LoVo (cell line): ENCODE data around the gene STK32B.
A peak's percentile ranks its signal among the peaks of the same experiment; 100 is the strongest.
"Not testable (repeated sequence)": the region's sequence is repeated elsewhere in the genome, so short reads cannot be mapped to it uniquely, and the experiment has no call there.

Experiments
- DNase-seq: peaks from one replicate; pipeline ENCODE4 v3.0.0-alpha.2; 2016; ENCODE audit warnings: low spot score

STK32B gene

DNA sequence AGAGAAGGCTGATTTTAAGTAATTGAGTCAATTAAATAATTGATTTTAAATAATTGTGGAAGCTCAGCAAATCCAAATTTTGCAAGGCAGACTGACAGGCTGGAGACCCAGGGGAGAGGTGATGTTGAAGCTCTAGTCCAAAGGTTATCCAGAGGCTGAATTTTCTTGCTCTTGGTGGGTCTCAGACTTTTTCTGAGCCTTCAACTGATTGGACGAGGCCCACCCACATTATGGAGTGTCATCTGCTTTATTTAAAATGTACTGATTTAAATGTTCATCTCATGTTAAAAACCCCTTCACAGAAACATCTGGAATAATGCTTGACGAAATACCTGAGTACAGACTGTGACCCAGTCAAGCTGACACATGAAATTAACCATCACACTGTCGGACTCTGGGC, 20.4 kb upstream of the STK32B start:
- DNase-seq = no peak

DNA sequence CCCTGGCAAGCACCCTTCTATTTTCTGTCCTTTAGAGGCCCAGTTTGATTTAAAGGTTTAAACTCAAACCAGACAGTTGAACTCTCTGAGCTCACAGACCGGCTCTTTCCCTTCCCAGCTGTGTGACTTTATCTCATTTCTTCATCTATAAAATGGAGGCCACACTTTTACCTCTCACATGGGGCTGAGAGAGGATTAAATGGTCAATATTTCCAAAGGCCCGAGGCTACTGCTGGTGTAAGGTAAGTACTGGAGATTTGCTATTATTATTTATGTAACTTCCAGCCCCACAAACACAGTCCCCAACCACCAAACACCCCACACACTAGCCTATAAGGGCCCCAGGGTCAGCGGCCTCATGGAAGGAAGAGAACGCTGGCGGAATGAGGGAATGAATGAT, 18.5 kb upstream of the STK32B start:
- no peak for DNase-seq

DNA sequence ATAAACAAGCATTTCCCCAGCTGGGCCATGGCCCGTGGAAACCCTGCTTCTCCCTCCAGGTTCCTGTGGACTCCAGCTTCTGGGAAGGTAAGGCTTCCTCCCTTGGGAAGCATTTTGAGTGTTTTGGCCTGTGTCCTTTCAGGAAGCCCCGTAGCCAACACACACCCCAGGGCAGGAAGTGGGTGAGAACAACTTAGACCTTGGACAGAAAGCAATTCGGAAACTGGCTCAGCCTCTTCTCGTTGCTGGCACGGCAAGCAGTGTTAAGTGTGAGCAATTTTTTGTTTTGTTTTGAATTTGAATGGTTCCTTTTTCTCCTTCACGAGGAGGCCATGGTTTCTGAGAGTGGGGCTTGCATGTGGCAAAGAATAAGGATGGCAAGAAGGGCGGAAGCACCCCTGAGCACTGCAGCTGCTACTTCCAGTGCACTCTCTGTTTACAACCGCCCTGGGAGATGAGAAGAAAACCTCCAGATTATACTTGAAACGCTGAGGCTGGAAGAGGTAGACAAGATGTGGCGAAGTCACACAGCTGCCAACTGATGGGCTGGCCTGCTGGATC, 17.9 kb upstream of the STK32B start:
- no peak for DNase-seq

DNA sequence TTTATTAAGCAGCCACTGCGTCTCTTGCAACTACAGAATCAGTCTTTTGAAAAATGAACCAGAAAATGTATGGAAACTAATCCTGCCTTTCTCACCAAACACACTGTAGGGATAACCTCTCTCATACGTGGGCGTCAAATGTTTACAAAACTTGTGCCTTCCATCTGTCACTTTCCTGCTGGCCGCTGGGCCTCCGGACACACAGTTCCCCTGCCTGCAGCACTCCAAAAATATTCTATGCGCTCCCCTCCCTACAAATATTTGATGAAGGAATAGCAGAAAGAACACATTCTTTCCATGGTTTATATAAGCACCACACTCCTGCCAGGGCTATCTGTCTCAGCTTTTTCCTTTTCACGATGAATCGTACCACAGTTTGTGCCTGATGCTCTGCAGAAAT, 17.1 kb upstream of the STK32B start:
- DNase-seq = no peak

DNA sequence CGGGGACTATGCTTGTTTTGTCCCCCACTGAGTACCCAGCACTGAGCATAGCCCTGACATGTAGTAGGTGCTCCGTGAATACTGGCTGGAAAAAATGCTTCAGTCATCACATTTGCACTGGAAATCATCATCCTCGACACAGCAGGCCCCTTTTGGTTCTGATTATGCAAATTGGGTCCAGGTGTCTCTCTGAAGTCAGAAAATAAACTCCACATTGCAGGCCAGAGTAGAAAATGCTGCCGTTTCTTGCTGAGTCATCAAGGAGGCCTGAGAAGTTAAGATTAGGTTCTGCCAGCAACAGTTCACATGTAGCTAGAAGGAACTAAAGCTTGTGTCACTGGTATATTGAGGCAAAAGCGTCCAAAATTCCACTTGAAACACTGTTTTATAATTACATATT, 15.0 kb upstream of the STK32B start:
- DNase-seq = no peak

DNA sequence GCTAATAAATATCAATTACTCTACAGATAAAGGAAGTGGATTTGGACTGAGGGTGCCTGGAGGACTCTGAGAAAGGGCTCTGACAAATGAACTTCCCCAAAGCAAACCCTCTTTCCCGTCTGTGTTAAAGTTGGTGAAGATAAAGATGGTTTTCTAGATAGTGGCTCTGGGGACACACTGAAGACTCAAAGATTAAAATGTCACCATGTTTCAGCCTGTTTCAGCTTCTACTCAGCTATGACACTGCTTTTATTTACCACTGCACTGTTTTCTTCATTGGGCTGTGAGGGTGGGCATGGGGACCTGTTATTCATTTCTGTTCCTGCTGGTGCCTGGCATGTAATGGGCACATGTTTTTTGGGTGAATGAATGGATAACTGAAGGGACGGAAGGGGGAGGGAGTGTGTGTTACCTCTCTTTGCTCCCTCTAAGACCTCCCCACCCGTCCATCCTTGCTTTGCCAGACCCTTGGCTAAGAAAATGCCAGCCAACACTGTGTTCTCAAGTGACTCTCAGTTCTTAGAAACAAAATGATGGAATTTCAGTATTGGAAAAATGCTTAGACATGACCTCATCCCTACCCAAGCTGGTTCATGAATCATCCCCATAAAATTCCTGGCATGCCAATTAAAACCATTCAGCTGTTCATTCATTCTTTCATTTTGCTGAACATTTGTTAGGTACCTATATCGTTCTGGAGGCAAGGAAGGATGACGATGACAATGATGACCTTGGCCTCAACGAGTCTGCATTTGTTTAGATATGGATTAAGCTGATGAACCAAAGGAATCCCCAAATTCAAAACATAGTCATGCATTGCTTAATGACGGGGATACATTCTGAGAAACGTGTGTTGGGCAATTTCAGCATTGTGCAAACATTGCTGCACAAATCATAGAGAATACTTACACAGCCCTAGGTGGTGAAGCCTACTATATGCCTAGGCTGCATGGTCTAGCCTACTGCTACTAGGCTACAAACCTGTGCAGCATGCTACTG, 13.4 kb upstream of the STK32B start:
- DNase-seq = peak; percentile 47

DNA sequence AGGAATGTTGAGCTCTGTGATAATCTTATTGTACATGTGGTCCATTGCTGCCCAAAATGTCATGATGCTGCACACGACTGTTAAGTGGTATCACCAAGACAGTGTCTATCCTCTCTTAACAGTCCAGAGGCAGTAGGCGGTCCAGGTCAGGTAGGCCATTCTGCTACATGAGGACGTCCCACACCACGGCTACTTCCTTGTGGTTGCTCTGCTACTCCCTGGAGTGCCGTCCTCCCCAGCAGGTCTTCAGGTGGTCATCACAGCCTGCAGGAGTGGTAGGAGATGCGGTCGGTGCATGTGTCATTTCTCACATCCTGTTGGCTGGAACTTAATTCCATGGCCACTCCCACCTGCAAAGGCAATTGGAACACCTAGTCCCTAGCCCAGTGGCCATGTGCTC, 11.5 kb upstream of the STK32B start:
- no peak for DNase-seq

DNA sequence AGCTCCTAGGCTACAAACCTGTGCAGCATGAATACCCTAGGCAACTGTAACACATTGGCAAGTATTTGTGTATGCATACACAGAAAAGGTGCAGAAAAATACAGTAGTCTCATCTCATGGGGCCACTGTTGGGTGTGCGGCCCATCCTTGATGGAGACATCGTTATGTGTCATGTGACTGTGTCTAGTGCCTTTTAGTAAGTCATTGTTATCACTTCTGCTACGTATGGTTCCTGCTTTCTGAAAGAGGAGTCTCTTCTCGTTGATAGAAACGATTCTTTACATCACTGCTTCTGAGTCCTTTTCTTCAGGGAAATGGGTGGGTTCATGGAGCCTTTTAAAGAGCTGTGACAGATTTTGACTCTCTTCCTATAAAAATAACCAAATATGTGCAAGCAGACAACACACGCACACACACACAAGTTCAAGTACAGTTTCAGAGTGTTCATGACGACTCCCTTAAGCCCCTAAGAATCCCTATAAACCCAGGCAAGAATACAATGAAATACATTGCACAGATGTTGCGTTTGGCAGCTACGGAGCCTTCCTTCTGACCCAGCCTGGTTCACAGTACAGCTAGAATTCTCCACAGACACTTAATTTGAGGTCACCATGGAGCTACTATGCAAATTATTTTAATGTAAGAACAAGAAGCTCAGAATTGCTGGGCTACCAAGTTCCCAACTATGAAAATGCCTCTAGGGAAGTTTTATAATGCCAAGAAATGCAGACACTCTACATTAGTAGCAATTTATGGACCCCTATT, 10.2 kb upstream of the STK32B start:
- no peak for DNase-seq

DNA sequence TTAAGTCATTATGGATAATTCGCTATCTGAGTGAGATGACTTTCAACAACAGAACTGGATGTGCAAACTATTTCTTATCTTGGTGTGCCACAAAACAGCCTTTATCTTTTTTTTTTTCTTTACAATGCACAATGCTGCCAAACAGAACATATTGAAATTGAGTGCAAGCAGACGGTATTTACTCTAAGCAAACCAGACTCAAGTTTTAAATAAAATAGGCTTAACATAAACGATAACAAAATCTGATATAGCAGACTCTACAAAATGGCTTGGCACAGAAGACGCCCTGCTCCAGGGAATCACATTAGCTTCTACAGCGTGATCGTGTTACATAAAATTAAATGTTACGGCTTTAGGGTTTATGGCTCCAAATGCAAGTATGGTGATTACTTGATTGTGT, 9.6 kb upstream of the STK32B start:
- DNase-seq = no peak

DNA sequence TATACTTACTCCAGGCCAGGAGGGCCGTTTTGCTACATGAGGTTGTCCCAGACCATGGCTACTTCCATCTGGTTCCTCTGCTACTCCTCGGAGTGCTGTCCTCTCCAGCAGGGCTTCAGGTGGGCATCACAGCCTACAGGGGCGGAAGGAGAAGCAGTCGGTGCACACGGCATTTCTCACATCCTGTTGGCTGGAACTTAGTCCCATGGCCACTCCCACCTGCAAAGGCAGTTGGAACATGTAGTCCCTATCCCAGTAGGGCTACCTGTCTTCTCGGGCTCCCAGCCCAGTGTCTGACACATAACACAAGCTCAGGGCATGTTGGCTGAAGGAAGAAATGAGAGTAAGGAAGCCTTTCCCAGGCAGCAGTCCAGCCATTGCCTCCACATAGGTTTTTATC, 7.7 kb upstream of the STK32B start:
- no peak for DNase-seq

DNA sequence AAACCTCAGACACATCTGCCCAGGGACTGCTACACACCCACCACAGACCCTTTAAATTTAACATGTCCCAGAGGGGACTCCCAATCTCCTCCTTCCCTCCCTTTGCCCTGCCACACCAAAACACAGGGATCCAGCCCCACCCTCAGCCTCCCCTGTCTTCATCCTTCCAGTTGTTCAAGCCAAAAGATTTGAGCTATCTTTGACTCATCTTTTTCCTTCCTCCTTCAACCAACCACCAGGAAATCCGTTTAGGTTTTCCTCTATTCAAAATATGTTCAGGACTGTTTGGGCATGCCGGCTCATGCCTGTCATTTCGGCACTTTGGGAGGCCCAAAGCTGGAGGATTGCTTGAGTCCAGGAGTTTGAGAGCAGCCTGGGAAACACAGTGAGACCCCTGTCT, 6.9 kb upstream of the STK32B start:
- no peak for DNase-seq

DNA sequence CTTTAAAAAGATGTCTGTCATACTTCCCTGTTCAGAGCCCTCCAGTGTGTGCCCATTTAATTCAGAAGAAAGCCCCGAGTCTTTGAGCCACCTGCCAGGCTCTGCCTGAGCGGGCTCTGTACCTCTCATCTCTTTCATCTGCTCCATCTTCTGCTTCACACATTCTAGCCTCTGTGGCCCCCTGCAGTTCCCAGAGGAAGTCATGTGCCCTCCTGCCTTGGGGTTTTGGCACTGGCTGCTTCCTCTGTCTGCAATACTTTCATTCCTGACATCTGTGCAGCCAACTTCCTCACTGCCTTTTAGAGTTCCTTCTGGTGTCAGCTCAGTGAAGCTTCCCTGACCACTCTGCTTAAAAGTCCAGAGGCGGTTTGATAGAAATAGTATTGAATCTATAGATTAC, 6.2 kb upstream of the STK32B start:
- no peak for DNase-seq

DNA sequence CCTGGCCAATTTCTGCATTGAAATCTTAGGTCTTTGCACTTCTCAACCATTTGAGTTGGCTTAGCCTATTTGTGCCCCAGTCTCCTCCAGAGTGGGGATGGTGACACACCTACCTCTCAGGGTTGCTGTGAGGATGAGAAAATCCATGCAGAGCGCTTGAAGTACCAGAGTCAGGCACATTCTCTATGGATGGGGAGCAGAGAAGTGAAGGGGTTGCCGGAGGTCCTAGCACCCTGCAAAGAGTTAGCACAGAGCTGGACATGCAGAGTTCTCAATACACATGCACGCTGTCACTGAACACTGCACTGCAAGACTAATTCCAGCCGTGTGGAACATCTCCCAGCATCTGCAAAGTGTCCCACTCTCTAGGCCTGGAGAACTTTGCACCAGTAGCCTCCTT, 2.6 kb upstream of the STK32B start:
- no peak for DNase-seq

DNA sequence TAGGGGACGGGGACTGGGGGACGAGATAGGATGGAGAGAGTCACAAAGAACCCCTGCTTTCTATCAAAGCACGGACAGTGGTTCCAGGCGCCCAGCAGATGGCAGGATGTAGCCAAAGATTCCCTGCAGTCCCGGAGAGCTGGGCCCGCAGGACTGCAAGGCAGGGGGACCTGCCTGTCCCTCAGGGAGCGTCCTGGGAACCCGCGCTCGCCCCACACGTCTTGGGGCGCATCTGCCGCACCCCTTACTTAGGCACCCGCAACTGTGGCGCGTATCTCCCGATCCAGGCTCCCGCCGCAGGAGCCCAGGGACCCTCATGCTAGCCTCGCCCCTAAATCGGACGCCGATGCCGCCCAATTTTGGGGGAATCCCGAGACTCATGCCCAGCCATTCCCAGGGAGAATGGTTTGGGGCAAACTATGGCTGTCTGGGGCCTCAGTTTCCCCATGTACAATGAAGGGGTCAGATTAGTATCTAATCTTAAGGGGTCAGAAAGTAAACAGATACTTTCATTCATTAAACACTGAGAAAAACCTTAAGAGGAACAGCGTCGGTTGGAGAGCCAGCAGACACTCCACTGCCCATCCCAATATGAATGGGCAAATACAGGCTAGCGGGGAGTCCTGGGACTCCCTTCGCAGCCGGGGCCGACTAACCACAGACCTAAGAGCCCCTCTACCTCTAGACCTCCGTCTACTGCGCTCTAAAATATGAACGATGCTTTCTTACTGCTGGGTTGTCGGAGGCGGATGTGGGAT, 581 bp upstream of the STK32B start:
- peak; percentile 4 for DNase-seq

DNA sequence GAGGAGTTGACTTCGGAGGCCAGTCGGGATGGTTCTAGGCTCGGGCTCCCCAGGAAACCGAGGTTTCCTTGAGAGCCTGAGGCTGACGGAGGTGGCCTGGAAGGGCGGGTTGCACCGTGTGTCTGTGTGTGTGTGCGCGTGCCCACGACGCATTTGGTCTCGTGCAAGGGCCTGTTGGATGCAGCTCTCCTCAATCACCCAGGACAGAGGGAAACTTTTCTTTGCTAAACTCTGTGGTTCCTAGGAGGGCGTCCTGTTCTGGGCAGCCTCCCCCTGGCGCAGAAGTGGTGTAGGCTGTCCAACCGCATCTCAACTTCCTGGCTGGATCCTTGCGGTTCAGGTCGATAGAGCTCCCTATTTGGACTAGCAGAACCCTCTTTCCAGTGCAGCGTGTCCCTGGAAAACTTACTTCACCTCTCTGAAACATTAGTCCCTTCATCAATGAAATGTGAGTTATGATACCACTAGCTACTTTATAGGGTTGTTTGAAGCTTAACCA, 973 bp downstream of the STK32B start:
- no peak for DNase-seq

DNA sequence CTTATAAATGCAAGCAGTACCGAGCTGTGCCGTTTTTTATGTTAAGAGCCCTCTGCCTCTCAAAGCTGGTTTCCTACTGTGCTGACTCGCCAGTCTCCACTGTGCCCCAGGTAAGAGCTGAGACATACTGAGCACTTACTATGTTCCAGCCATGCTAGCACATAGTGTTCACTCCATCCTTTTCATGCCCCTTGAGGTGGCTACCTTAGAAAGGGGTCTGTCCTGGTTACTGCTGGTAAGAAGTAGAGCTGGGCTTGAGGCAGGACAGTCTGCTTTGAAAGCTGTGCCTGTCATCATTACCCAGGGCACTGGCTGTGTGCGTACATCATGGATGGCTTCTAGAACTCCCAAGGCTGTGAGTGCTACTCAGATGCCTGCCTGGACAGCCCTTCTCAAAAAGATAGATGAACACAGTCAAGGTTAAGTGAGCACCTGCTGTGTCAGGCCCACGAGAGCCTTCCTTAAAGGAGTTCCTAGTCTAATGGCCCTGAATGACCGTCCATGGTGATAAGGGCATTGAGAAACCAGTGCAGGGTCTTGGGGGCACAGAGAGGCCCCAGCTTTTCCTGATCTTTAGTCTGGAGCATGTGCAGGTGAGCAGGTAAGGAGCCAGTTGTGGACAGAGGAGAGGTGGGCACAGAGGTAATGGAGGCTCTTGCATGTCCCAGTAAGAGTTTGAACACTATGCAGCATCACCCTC, 1.6 kb downstream of the STK32B start:
- no peak for DNase-seq

DNA sequence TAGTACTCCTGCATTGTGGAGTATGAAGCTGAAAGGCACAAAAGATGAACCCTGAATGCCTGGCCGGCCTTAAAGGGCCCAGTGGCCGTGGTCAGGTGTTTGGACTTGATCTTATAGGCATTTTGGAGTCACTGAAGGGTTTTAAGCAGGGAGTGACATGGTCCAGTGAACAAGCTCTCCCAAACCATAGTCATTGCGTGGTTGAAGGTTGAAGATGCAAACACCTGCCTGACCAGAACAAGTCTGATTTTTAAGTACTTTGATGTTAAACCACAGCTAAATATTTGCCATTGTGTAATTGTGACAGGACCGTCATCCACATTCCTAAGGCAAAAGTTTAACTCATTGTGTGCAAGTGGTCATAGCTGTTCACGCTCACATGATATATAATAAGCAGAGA, 3.3 kb downstream of the STK32B start:
- DNase-seq = no peak

DNA sequence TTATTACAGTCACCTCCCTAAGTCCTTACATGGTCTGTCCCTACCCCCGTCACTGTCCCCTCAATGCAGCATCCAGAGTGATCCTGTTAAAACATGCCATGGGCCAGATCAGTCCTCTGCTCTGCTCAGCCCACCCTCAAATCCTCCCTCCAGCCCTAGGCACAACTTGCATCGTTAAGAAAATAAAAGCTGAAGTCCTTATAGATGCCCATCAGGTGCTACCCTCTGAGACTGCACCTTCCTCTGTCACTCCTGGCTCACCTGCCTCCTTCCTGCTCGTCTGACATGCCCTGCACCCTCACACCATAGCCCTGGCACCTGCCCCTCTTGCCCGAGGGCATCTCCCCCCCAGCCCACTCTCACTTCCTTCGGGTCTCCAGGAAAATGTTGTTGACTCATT, 4.1 kb downstream of the STK32B start:
- no peak for DNase-seq

DNA sequence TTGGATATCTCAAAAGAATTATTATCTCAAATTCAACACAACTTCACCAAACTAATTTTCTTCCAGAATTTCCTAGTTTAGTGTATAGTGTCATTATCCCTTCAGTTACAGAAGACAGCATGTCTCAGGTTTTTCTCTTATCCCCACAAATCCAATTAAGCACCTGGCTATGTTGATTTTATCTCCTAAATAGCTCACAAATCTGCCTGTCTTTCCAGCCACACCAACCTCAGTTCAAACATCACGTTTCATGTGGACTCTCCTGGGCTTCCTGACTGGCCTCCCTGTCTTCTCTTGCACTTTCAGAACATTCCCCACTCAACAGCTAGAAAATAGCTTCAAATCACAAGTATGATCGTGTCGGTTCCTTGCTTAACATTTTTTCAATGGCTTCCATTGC, 14.8 kb downstream of the STK32B start:
- no peak for DNase-seq

DNA sequence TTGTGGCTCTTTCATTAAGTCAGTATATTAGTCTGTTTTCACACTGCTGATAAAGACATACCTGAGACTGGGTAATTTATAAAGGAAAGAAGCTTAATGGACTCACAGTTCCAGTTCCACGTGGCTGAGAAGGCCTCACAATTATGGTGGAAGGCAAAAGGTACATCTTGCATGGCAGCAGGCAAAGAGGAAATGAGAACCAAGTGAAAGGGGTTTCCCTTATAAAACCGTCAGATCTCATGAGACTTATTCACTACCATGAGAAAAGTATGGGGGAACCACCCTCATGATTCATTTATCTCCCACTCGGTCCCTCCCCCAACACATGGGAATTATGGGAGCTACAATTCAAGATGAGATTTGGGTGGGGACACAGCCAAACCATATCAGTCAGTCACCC, 15.7 kb downstream of the STK32B start:
- DNase-seq = not testable (repeated sequence)

DNA sequence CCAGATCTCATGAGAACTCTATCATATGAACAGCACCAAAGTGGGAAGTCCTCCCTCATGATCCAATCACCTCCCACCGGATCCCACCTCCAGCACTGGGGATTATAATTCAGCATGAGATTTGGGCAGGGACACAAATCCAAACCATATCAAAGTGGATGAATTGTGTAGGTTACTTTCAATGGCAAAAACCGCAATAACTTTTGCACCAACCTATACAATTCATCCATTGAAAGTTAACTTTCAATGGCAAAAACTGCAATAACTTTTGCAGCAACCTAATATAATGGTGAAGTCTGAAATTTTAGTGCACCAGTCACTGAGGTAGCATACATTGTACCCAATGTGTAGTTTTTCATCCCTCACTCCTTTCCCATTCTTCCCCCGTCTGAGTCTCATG, 16.6 kb downstream of the STK32B start:
- no peak for DNase-seq
